ENCODE results near the gene VARS2. TPM values are rescaled to one million over a fixed set of nuclear protein-coding genes. Genes with fewer than 3 reads are reported as not detected.

Gene VARS2
- polyA plus RNA-seq, 1 donor (not counting 4 experiments of a cell fraction or from before 2014, with no cell fraction given) = 13.8 TPM

DNA sequence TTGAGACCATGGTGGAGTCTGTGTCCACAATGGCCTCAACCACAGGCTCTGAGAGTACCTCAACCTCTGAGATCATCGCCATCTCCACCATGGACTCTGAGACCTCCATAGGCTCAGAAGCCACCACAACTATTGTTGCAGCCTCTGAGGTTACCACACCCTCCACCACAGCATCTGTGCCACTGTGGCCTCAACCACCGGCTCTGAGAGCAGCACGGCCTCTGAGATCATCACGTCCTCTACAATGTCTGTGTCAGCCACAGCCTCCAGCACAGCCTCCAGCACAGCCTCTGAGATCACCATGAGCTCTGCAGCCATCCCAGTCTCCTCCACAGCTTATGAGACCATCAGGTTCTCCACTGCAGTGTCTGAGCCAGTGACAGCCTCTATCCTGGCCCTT lies 50.0 kb downstream of the VARS2 start:
- FAIRE-seq (no peak), DNase-seq (ENCODE audit: low read depth, low spot score) (no peak)
- Histone ChIP-seq H3K9me1 (ENCODE audit: control insufficient read depth, extremely low read depth, insufficient read depth, low read length) (no peaks in the 10 kb centered on the region), H3K4me3 (ENCODE audit: control insufficient read depth in 2 of 3, extremely low read depth in 1 of 3, insufficient read depth in 2 of 3, low read depth in 1 of 3, low read length in 3 of 3) (no peak overlapping the region), H2AFZ (ENCODE audit: control insufficient read depth, low read length) (no peak overlapping the region), H3K9me3 (ENCODE audit: control insufficient read depth, low read depth, low read length) (no peaks in the 10 kb centered on the region), H3K36me3 (ENCODE audit: control insufficient read depth in 2 of 2, extremely low read depth in 1 of 2, insufficient read depth in 2 of 2, low read length in 2 of 2) (no peaks in the 10 kb centered on the region), H3K4me1 (ENCODE audit: control insufficient read depth, extremely low read depth, insufficient read depth, low read length) (peaks cover 5% of the 10 kb centered on the region), H3K79me2 (ENCODE audit: control insufficient read depth, insufficient read depth, low read length) (no peaks in the 10 kb centered on the region), H3K9ac (ENCODE audit: control insufficient read depth, extremely low read depth, insufficient read depth, low read length) (no peak overlapping the region), H3K4me2 (ENCODE audit: control insufficient read depth, extremely low read depth, insufficient read depth, low read depth, low read length) (no peak overlapping the region), H3K27me3 (ENCODE audit: control insufficient read depth, extremely low read depth, insufficient read depth, low read length) (no peaks in the 10 kb centered on the region), H4K20me1 (ENCODE audit: control insufficient read depth, extremely low read depth, insufficient read depth, low read length) (no peaks in the 10 kb centered on the region), H3K27ac (ENCODE audit: control insufficient read depth, insufficient read depth, low read length) (no peak overlapping the region)
- dilution Hi-C loops (cut with MboI; ENCODE audit: extremely low pct_ligation_motif_present, low sequenced_read_pairs) = no loop called here
- TF ChIP-seq EZH2 (IDR thresholded peaks at IDR 0.05; ENCODE audit: low read length) (no peak), CTCF (optimal IDR thresholded peaks at IDR 0.05 in 1 of 3, IDR thresholded peaks at IDR 0.05 in 1 of 3, conservative IDR thresholded peaks at IDR 0.05 in 1 of 3; ENCODE audit: extremely low read depth in 1 of 3, insufficient read depth in 2 of 3, low read length in 3 of 3) (no peak)

- Histone ChIP-seq H3K79me2 (ENCODE audit: control insufficient read depth, insufficient read depth, low read length) (no peaks in the 10 kb centered on the region), H4K20me1 (ENCODE audit: control insufficient read depth, extremely low read depth, insufficient read depth, low read length) (no peaks in the 10 kb centered on the region), H3K9me1 (ENCODE audit: control insufficient read depth, extremely low read depth, insufficient read depth, low read length) (no peaks in the 10 kb centered on the region), H3K27me3 (ENCODE audit: control insufficient read depth, extremely low read depth, insufficient read depth, low read length) (no peaks in the 10 kb centered on the region), H3K36me3 (ENCODE audit: control insufficient read depth in 2 of 2, extremely low read depth in 1 of 2, insufficient read depth in 2 of 2, low read length in 2 of 2) (no peaks in the 10 kb centered on the region), H2AFZ (ENCODE audit: control insufficient read depth, low read length) (no peak overlapping the region), H3K4me3 (ENCODE audit: control insufficient read depth in 2 of 3, extremely low read depth in 1 of 3, insufficient read depth in 2 of 3, low read depth in 1 of 3, low read length in 3 of 3) (no peak overlapping the region), H3K9me3 (ENCODE audit: control insufficient read depth, low read depth, low read length) (no peaks in the 10 kb centered on the region), H3K4me2 (ENCODE audit: control insufficient read depth, extremely low read depth, insufficient read depth, low read depth, low read length) (no peak overlapping the region), H3K27ac (ENCODE audit: control insufficient read depth, insufficient read depth, low read length) (no peak overlapping the region), H3K9ac (ENCODE audit: control insufficient read depth, extremely low read depth, insufficient read depth, low read length) (no peak overlapping the region), H3K4me1 (ENCODE audit: control insufficient read depth, extremely low read depth, insufficient read depth, low read length) (peaks cover 5% of the 10 kb centered on the region)
- no peak for FAIRE-seq
- dilution Hi-C loops (cut with MboI; ENCODE audit: extremely low pct_ligation_motif_present, low sequenced_read_pairs) = no loop called here
- TF ChIP-seq EZH2 (IDR thresholded peaks at IDR 0.05; ENCODE audit: low read length) = no peak
- no peak for TF ChIP-seq CTCF (optimal IDR thresholded peaks at IDR 0.05 in 1 of 3, IDR thresholded peaks at IDR 0.05 in 1 of 3, conservative IDR thresholded peaks at IDR 0.05 in 1 of 3; ENCODE audit: extremely low read depth in 1 of 3, insufficient read depth in 2 of 3, low read length in 3 of 3)
- DNase-seq (ENCODE audit: low read depth, low spot score) = no peak
Measured at GRCh38 chr6:30965140-30965601, 51.1 kb downstream of the VARS2 start.

Measured in keratinocyte (primary cell).